ENCODE results near the gene FAM184B.

DNA sequence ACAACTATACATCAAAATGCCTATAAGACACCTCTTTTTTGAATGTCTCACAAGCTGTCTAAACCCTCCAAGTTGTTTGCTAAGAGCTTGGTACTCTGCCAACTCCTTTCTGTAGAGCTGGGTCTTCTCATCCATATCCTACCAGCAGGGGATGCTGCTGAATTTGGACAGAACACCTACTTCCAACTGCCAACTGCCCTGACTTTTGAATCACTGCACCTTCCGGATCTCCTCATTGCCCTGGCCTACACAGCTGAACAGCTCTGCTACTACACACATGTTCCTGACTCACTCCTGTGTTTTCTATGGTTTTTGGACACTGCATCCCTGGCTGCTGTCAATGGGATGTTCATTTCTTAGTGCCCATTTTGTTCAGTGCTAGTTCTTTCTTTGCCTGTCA, 18.7 kb downstream of the FAM184B start:
- TF ChIP-seq CTCF (IDR thresholded peaks at IDR 0.05) (no peak), POLR2A (IDR thresholded peaks at IDR 0.05) (no peak)
